Gastroesophageal sphincter (tissue), 4 donors: Measurements from ENCODE around the gene TMPRSS11A. TPM values are rescaled to one million over a fixed set of nuclear protein-coding genes. Genes with fewer than 3 reads are reported as not detected.

Experiments used
- ATAC-seq: fragments of 150-250 bp; one replicate; pipeline ENCODE4 v1.9.1; 2016; ENCODE audit warnings: mild to moderate bottlenecking, moderate library complexity
- H3K27ac ChIP-seq, 4 donors: fragments of 200-600 bp; sonication (generic) in 3 of 4; 1 replicate in 3 of 4; 2 replicates in 1 of 4; pipeline ENCODE4 v1.5.1; 2016 to 2019
- H3K27me3 ChIP-seq: fragments of 200-600 bp; sonication (generic); one replicate; pipeline ENCODE4 v1.5.1; 2019
- H3K36me3 ChIP-seq, 2 donors: fragments of 200-600 bp; sonication (generic); one replicate each; pipeline ENCODE4 v1.5.1; 2019; ENCODE audit warnings: control low read depth in 1 of 2
- H3K4me1 ChIP-seq, 3 donors: fragments of 200-600 bp; sonication (generic); 1 replicate in 2 of 3; 2 replicates in 1 of 3; pipeline ENCODE4 v1.5.1; 2016 to 2019; ENCODE audit warnings: control low read depth in 2 of 3
- H3K4me3 ChIP-seq, 2 donors: fragments of 200-600 bp; sonication (generic); one replicate each; pipeline ENCODE4 v1.5.1; 2019; ENCODE audit warnings: mild to moderate bottlenecking in 1 of 2, moderate library complexity in 1 of 2
- H3K9me3 ChIP-seq, 3 donors: fragments of 200-600 bp; sonication (generic); one replicate each; pipeline ENCODE4 v1.5.1; 2017 to 2019; ENCODE audit warnings: control low read depth in 2 of 3
- CTCF ChIP-seq, 4 experiments: fragments of 200-600 bp in 2 of 4; fragments of 450-650 bp in 2 of 4; sonication (generic) in 1 of 4; IDR thresholded peaks; one replicate each; pipeline ENCODE4 v1.5.1; 2017 to 2019; ENCODE audit warnings: antibody characterized with exemption in 4 of 4, mild to moderate bottlenecking in 2 of 4, moderate library complexity in 2 of 4
- EP300 ChIP-seq: sonication (generic); formaldehyde crosslinking; IDR thresholded peaks from one replicate; pipeline ENCODE4 v1.6.1; 2017; ENCODE audit warnings: antibody characterized with exemption, mild to moderate bottlenecking
- POLR2A ChIP-seq, 2 donors: fragments of 450-650 bp; IDR thresholded peaks; one replicate each; pipeline ENCODE4 v1.6.1; 2017; ENCODE audit warnings: antibody characterized with exemption in 2 of 2, mild to moderate bottlenecking in 2 of 2, moderate library complexity in 1 of 2
- POLR2AphosphoS5 ChIP-seq: sonication (generic); formaldehyde crosslinking; IDR thresholded peaks from one replicate; pipeline ENCODE4 v1.6.1; 2017; ENCODE audit warnings: antibody characterized with exemption
- WGBS, 2 donors: methylation state at CpG; one replicate each; pipeline ENCODE4 v1.1.5; 2018; ENCODE audit warnings: low coverage in 1 of 2; 5-methylcytosine and 5-hydroxymethylcytosine counted together
- total RNA-seq, 4 donors: library from RNA; depleted of rRNA; stranded (reverse); fragments of >200 nt; gene quantifications; one replicate each; pipeline ENCODE4 v1.1.0, GENCODE V29; 2016

TMPRSS11A gene
- total RNA-seq, 4 donors from 2014 or later = 0.13 to 8.5 (median 0.78) TPM; not detected in 1

- Histone ChIP-seq H3K4me3 (no peak overlapping the region), H3K27me3 (no peaks in the 10 kb centered on the region), H3K36me3 (no peaks in the 10 kb centered on the region), H3K9me3 (peaks cover 0 to 7% (median 0%) of the 10 kb centered on the region in 3 donors), H3K27ac (no peak overlapping the region), H3K4me1 (no peaks in the 10 kb centered on the region)
- WGBS, 2 donors = 40 to 91% methylated on average over 1 to 2 of the region's 2 CpGs
- no peak for ATAC-seq
- TF ChIP-seq EP300 (no peak), CTCF (IDR thresholded peaks at IDR 0.05) (no peak), POLR2A (IDR thresholded peaks at IDR 0.05) (no peak), POLR2AphosphoS5 (no peak)
These were observed 71.0 kb downstream of the TMPRSS11A start for GRCh38 chr4:67892253-67892652.

- Histone ChIP-seq H3K27ac (no peak overlapping the region), H3K27me3 (no peaks in the 10 kb centered on the region), H3K4me1 (no peaks in the 10 kb centered on the region), H3K9me3 (peaks cover 0 to 4% (median 0%) of the 10 kb centered on the region in 3 donors), H3K4me3 (no peak overlapping the region), H3K36me3 (no peaks in the 10 kb centered on the region)
- TF ChIP-seq CTCF (IDR thresholded peaks at IDR 0.05) (no peak), POLR2A (IDR thresholded peaks at IDR 0.05) (no peak), POLR2AphosphoS5 (no peak), EP300 (no peak)
- no peak for ATAC-seq
These were observed 71.6 kb downstream of the TMPRSS11A start for GRCh38 chr4:67891645-67892044.

GRCh38 chr4:67886281-67886680, 77.0 kb downstream of the TMPRSS11A start:
- WGBS, 2 donors = 41 to 62% methylated on average over 4 of the region's 4 CpGs
- no peaks in the 10 kb centered on the region for H3K27me3 ChIP-seq
- H3K4me1 ChIP-seq = no peaks in the 10 kb centered on the region
- no peak overlapping the region for H3K27ac ChIP-seq
- H3K4me3 ChIP-seq = no peak overlapping the region
- ATAC-seq = no peak
- H3K9me3 ChIP-seq = no peaks in the 10 kb centered on the region
- TF ChIP-seq POLR2AphosphoS5 (no peak), CTCF (IDR thresholded peaks at IDR 0.05) (no peak), POLR2A (IDR thresholded peaks at IDR 0.05) (no peak)
- no peaks in the 10 kb centered on the region for H3K36me3 ChIP-seq

- Histone ChIP-seq H3K4me3 (no peak overlapping the region), H3K27me3 (no peaks in the 10 kb centered on the region), H3K36me3 (no peaks in the 10 kb centered on the region), H3K4me1 (no peaks in the 10 kb centered on the region), H3K9me3 (no peaks in the 10 kb centered on the region), H3K27ac (no peak overlapping the region)
- TF ChIP-seq EP300 = no peak
- TF ChIP-seq CTCF (IDR thresholded peaks at IDR 0.05) = no peak
- TF ChIP-seq POLR2A (IDR thresholded peaks at IDR 0.05) = no peak
- TF ChIP-seq POLR2AphosphoS5 = no peak
- ATAC-seq = no peak
- WGBS, 2 donors = 33 to 60% methylated on average over 5 to 6 of the region's 6 CpGs
These were observed 77.5 kb downstream of the TMPRSS11A start for GRCh38 chr4:67885762-67886161.

GRCh38 chr4:67884701-67885100, 78.6 kb downstream of the TMPRSS11A start:
- Histone ChIP-seq H3K4me1 (no peaks in the 10 kb centered on the region), H3K4me3 (no peak overlapping the region), H3K9me3 (no peaks in the 10 kb centered on the region), H3K27ac (no peak overlapping the region), H3K36me3 (no peaks in the 10 kb centered on the region), H3K27me3 (no peaks in the 10 kb centered on the region)
- no peak for ATAC-seq
- TF ChIP-seq CTCF (IDR thresholded peaks at IDR 0.05) (no peak), POLR2AphosphoS5 (no peak), EP300 (no peak), POLR2A (IDR thresholded peaks at IDR 0.05) (no peak)
